ENCODE measurements around the gene TPSD1.
"Not testable (repeated sequence)": the region's sequence is repeated elsewhere in the genome, so short reads cannot be mapped to it uniquely, and the experiment has no call there.

DNA sequence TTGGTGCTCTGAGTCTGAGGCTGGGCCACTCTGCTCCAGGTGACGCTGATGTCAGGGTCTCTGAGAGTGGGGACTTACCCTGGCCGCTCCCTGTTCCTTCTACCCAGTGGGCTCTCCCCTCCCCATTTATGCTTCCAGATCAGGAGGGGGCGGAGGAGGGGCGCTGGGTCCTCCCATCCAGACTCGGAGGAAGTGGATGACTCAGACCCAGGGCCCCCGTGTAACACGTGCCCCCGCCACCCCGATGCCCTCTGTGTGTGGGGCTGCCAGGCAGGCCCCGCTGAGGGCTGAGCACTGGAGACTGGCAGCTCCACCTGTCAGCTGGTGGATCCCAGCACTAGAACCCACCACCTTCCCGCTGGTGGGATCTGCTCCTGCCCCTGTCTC, 25.8 kb upstream of the TPSD1 start, which contains the start of gene TPSB2:
- TF ChIP-seq, protein P1, sequence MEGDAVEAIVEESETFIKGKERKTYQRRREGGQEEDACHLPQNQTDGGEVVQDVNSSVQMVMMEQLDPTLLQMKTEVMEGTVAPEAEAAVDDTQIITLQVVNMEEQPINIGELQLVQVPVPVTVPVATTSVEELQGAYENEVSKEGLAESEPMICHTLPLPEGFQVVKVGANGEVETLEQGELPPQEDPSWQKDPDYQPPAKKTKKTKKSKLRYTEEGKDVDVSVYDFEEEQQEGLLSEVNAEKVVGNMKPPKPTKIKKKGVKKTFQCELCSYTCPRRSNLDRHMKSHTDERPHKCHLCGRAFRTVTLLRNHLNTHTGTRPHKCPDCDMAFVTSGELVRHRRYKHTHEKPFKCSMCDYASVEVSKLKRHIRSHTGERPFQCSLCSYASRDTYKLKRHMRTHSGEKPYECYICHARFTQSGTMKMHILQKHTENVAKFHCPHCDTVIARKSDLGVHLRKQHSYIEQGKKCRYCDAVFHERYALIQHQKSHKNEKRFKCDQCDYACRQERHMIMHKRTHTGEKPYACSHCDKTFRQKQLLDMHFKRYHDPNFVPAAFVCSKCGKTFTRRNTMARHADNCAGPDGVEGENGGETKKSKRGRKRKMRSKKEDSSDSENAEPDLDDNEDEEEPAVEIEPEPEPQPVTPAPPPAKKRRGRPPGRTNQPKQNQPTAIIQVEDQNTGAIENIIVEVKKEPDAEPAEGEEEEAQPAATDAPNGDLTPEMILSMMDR (IDR thresholded peaks at IDR 0.05) = not testable (repeated sequence)
- TF ChIP-seq EZH2 (IDR thresholded peaks at IDR 0.05; ENCODE audit: borderline replicate concordance, insufficient read depth, low read depth, low read length, poor library complexity, severe bottlenecking) = not testable (repeated sequence)
